Liver (tissue), 9 donors: ENCODE data around the gene SPSB1. TPM values are rescaled to one million over a fixed set of nuclear protein-coding genes. Genes with fewer than 3 reads are reported as not detected.

Source experiments
- DNase-seq: peaks from one replicate; pipeline ENCODE4 v3.0.0-alpha.2; 2017; ENCODE audit warnings: low spot score
- H3K27ac ChIP-seq, 2 donors: one replicate each; pipeline ENCODE4 v1.7.0; 2013; ENCODE audit warnings: inconsistent platforms in 2 of 2, low read length in 2 of 2, control low read depth in 1 of 2, low read depth in 1 of 2, mild to moderate bottlenecking in 1 of 2
- H3K27me3 ChIP-seq, 4 donors: one replicate each; pipeline versions ENCODE4 v1.6.1 to v1.7.0; 2013; ENCODE audit warnings: low read length in 3 of 4, inconsistent platforms in 1 of 4, mild to moderate bottlenecking in 1 of 4, moderate library complexity in 1 of 4; ENCODE audit not compliant: control insufficient read depth in 4 of 4, insufficient read depth in 4 of 4
- H3K36me3 ChIP-seq, 4 donors: one replicate each; pipeline versions ENCODE4 v1.6.1 to v1.7.0; 2013; ENCODE audit warnings: low read length in 3 of 4, mild to moderate bottlenecking in 3 of 4, low read depth in 1 of 4, moderate library complexity in 1 of 4; ENCODE audit not compliant: control insufficient read depth in 4 of 4, insufficient read depth in 3 of 4
- H3K4me1 ChIP-seq, 4 donors: one replicate each; pipeline versions ENCODE4 v1.6.1 to v1.7.0; 2013; ENCODE audit warnings: low read length in 3 of 4, mild to moderate bottlenecking in 3 of 4, moderate library complexity in 1 of 4; ENCODE audit not compliant: control insufficient read depth in 4 of 4, insufficient read depth in 4 of 4
- H3K4me3 ChIP-seq, 3 donors: one replicate each; pipeline versions ENCODE4 v1.6.1 to v1.7.0; 2013; ENCODE audit warnings: low read length in 3 of 3, control low read depth in 1 of 3, low read depth in 1 of 3, mild to moderate bottlenecking in 1 of 3
- H3K9ac ChIP-seq, 2 donors: one replicate each; pipeline ENCODE4 v1.7.0; 2013; ENCODE audit warnings: low read length in 2 of 2, mild to moderate bottlenecking in 2 of 2, moderate library complexity in 2 of 2, control low read depth in 1 of 2, low read depth in 1 of 2
- H3K9me3 ChIP-seq, 4 donors: one replicate each; pipeline versions ENCODE4 v1.6.1 to v1.7.0; 2013; ENCODE audit warnings: low read length in 3 of 4; ENCODE audit not compliant: control insufficient read depth in 4 of 4
- EGR1 ChIP-seq, 2 donors: IDR thresholded peaks; 2 replicates each; pipeline ENCODE4 v1.6.1; 2016 to 2018; ENCODE audit warnings: antibody characterized with exemption in 2 of 2, low read depth in 2 of 2
- FOXA1 ChIP-seq: IDR thresholded peaks from 2 replicates; pipeline ENCODE4 v1.6.1; 2016; ENCODE audit warnings: antibody characterized with exemption
- FOXA2 ChIP-seq: IDR thresholded peaks from 2 replicates; pipeline ENCODE4 v1.6.1; 2016; ENCODE audit warnings: antibody characterized with exemption
- GABPA ChIP-seq, 2 donors: IDR thresholded peaks in 1 of 2; conservative IDR thresholded peaks in 1 of 2; 2 replicates each; pipeline ENCODE4 v1.6.1; 2016; ENCODE audit warnings: antibody characterized with exemption in 2 of 2, mild to moderate bottlenecking in 1 of 2, moderate library complexity in 1 of 2
- HNF4A ChIP-seq, 2 donors: conservative IDR thresholded peaks; 2 replicates each; pipeline ENCODE4 v1.6.1; 2016; ENCODE audit warnings: antibody characterized with exemption in 2 of 2, mild to moderate bottlenecking in 2 of 2
- HNF4G ChIP-seq: IDR thresholded peaks from 2 replicates; pipeline ENCODE4 v1.6.1; 2016; ENCODE audit warnings: antibody characterized with exemption
- NR2F2 ChIP-seq: IDR thresholded peaks from 2 replicates; pipeline ENCODE4 v1.6.1; 2016; ENCODE audit warnings: antibody characterized with exemption
- RAD21 ChIP-seq, 2 donors: IDR thresholded peaks; 2 replicates each; pipeline ENCODE4 v1.6.1; 2016; ENCODE audit warnings: antibody characterized with exemption in 2 of 2, mild to moderate bottlenecking in 2 of 2
- RXRA ChIP-seq, 2 donors: IDR thresholded peaks; 2 replicates each; pipeline ENCODE4 v1.6.1; 2017 to 2018; ENCODE audit warnings: antibody characterized with exemption in 2 of 2, mild to moderate bottlenecking in 1 of 2
- SP1 ChIP-seq: IDR thresholded peaks from 2 replicates; pipeline ENCODE4 v1.6.1; 2018; ENCODE audit warnings: antibody characterized with exemption, mild to moderate bottlenecking
- TAF1 ChIP-seq: conservative IDR thresholded peaks from 2 replicates; pipeline ENCODE4 v1.6.1; 2016; ENCODE audit warnings: antibody characterized with exemption, mild to moderate bottlenecking
- YY1 ChIP-seq: IDR thresholded peaks from 2 replicates; pipeline ENCODE4 v1.6.1; 2016; ENCODE audit warnings: antibody characterized with exemption, mild to moderate bottlenecking
- WGBS: extraction: QIAGEN DNeasy Blood & Tissue Kit; methylation state at CpG from one replicate; pipeline ENCODE4 v1.1.7; 2013; 5-methylcytosine and 5-hydroxymethylcytosine counted together
- polyA plus RNA-seq, 2 donors: library from polyadenylated mRNA; stranded (reverse) in 1 of 2; unstranded in 1 of 2; fragments of 200-250 nt in 1 of 2; fragments of >200 nt in 1 of 2; fragmentation: Nextera tagmentation in 1 of 2; extraction: Ambion mirVana in 1 of 2; gene quantifications; one replicate each; pipeline versions ENCODE4 v1.2.1 to v1.2.3, GENCODE V29; 2013 to 2015
- total RNA-seq, 2 donors: library from RNA; depleted of rRNA; stranded (reverse); fragments of >200 nt; gene quantifications; one replicate each; pipeline ENCODE4 v1.2.3, GENCODE V29; 2014
- TF ChIP-seq, protein P1 (sequence below): IDR thresholded peaks from 2 replicates; pipeline ENCODE4 v1.6.1; 2016; ENCODE audit warnings: antibody characterized with exemption
- TF ChIP-seq, protein P2 (sequence below): fragments of 150-350 bp; IDR thresholded peaks from 2 replicates; pipeline ENCODE4 v1.5.1; 2017; ENCODE audit warnings: improper control_type of control experiment, low read depth, low read length; ENCODE audit not compliant: missing input control
- TF ChIP-seq, protein P3 (sequence below): IDR thresholded peaks from 2 replicates; pipeline ENCODE4 v1.6.1; 2016; ENCODE audit warnings: antibody characterized with exemption
- TF ChIP-seq, protein P4 (sequence below): IDR thresholded peaks from 2 replicates; pipeline ENCODE4 v1.6.1; 2016; ENCODE audit warnings: antibody characterized with exemption
- TF ChIP-seq, protein P5 (sequence below): IDR thresholded peaks from 2 replicates; pipeline ENCODE4 v1.6.1; 2016; ENCODE audit warnings: antibody characterized with exemption, mild to moderate bottlenecking
- donor health status: healthy.
- donor health status: healthy.
- donor health status: healthy.
- donor health status: healthy.
- donor health status: healthy.

The SPSB1 gene
- total and polyA plus RNA-seq, 4 donors: 4.1 to 22.6 (median 14.8) TPM

DNA sequence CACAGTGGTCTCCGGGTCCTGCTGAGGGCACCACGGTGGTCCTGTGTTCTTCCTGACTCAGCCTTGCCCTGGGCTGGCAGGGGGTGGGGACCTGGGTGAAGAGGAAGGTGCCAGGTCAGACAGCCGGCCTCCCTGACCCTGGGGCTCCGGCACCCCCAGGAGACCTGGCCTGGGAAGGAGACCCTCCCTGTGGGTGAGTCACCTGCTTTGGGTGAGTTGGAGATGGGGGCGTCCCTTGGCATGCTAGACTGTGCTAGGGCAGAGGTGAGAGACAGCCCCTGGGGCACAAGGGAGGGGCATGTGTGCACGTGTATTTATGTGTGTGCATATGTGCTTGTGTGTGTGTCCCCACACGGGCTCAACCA lies 23.4 kb downstream of the SPSB1 start:
- Histone ChIP-seq H3K9ac (no peak overlapping the region), H3K9me3 (no peaks in the 10 kb centered on the region), H3K27ac (no peak overlapping the region), H3K27me3 (no peaks in the 10 kb centered on the region), H3K4me3 (no peak overlapping the region), H3K36me3 (peaks cover 0 to 4% (median 0%) of the 10 kb centered on the region in 4 donors), H3K4me1 (no peaks in the 10 kb centered on the region)
- WGBS: 82% methylated on average over 7 of the region's 7 CpGs
- DNase-seq: no peak
- no peak for TF ChIP-seq FOXA2
- no peak for TF ChIP-seq TAF1
- TF ChIP-seq YY1: no peak
- no peak for TF ChIP-seq NR2F2
- TF ChIP-seq HNF4G: no peak
- TF ChIP-seq, protein P1, sequence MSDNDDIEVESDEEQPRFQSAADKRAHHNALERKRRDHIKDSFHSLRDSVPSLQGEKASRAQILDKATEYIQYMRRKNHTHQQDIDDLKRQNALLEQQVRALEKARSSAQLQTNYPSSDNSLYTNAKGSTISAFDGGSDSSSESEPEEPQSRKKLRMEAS: no peak
- TF ChIP-seq, protein P2, sequence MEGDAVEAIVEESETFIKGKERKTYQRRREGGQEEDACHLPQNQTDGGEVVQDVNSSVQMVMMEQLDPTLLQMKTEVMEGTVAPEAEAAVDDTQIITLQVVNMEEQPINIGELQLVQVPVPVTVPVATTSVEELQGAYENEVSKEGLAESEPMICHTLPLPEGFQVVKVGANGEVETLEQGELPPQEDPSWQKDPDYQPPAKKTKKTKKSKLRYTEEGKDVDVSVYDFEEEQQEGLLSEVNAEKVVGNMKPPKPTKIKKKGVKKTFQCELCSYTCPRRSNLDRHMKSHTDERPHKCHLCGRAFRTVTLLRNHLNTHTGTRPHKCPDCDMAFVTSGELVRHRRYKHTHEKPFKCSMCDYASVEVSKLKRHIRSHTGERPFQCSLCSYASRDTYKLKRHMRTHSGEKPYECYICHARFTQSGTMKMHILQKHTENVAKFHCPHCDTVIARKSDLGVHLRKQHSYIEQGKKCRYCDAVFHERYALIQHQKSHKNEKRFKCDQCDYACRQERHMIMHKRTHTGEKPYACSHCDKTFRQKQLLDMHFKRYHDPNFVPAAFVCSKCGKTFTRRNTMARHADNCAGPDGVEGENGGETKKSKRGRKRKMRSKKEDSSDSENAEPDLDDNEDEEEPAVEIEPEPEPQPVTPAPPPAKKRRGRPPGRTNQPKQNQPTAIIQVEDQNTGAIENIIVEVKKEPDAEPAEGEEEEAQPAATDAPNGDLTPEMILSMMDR: no peak
- TF ChIP-seq EGR1 (IDR thresholded peaks at IDR 0.05; ENCODE audit: low read depth in 2 of 2): no peak
- TF ChIP-seq, protein P3, sequence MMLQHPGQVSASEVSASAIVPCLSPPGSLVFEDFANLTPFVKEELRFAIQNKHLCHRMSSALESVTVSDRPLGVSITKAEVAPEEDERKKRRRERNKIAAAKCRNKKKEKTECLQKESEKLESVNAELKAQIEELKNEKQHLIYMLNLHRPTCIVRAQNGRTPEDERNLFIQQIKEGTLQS: no peak
- TF ChIP-seq, protein P4, sequence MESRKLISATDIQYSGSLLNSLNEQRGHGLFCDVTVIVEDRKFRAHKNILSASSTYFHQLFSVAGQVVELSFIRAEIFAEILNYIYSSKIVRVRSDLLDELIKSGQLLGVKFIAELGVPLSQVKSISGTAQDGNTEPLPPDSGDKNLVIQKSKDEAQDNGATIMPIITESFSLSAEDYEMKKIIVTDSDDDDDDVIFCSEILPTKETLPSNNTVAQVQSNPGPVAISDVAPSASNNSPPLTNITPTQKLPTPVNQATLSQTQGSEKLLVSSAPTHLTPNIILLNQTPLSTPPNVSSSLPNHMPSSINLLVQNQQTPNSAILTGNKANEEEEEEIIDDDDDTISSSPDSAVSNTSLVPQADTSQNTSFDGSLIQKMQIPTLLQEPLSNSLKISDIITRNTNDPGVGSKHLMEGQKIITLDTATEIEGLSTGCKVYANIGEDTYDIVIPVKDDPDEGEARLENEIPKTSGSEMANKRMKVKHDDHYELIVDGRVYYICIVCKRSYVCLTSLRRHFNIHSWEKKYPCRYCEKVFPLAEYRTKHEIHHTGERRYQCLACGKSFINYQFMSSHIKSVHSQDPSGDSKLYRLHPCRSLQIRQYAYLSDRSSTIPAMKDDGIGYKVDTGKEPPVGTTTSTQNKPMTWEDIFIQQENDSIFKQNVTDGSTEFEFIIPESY: no peak
- no peak for TF ChIP-seq RXRA (IDR thresholded peaks at IDR 0.05)

DNA sequence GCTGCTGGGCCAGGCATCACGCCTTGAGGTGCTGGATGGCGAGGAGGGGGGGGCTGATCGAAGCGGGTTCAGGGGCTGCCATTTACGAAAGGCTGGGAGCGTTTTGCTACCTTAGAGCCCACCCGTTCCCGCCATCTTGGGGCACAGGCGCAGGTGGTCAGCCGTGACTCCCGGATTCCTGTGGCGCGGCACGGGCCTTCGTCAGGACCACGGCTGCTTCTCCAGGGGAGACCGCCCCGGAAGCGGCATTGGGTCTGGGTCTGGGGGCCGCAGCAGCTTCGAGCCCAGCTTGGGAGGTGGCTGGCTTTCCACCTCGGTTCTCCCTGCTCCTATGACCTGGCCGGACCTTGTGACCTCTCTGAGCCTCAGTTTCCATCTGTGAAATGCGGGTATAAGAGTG lies 23.8 kb downstream of the SPSB1 start:
- H3K4me1 ChIP-seq: no peaks in the 10 kb centered on the region
- no peaks in the 10 kb centered on the region for H3K27me3 ChIP-seq
- H3K9me3 ChIP-seq: no peaks in the 10 kb centered on the region
- no peak overlapping the region for H3K9ac ChIP-seq
- no peak for DNase-seq
- peaks cover 0 to 4% (median 0%) of the 10 kb centered on the region in 4 donors for H3K36me3 ChIP-seq
- WGBS: 97% methylated on average over 24 of the region's 24 CpGs
- H3K27ac ChIP-seq: no peak overlapping the region
- TF ChIP-seq HNF4G (no peak), YY1 (no peak), RAD21 (IDR thresholded peaks at IDR 0.05) (no peak), NR2F2 (no peak), EGR1 (IDR thresholded peaks at IDR 0.05; ENCODE audit: low read depth in 2 of 2) (no peak), GABPA (IDR thresholded peaks at IDR 0.05 in 1 of 2, conservative IDR thresholded peaks at IDR 0.05 in 1 of 2) (no peak), FOXA1 (no peak), HNF4A (conservative IDR thresholded peaks at IDR 0.05) (no peak), TAF1 (no peak), SP1 (no peak)
- TF ChIP-seq, protein P4: no peak
- TF ChIP-seq, protein P2: no peak
- TF ChIP-seq, protein P5, sequence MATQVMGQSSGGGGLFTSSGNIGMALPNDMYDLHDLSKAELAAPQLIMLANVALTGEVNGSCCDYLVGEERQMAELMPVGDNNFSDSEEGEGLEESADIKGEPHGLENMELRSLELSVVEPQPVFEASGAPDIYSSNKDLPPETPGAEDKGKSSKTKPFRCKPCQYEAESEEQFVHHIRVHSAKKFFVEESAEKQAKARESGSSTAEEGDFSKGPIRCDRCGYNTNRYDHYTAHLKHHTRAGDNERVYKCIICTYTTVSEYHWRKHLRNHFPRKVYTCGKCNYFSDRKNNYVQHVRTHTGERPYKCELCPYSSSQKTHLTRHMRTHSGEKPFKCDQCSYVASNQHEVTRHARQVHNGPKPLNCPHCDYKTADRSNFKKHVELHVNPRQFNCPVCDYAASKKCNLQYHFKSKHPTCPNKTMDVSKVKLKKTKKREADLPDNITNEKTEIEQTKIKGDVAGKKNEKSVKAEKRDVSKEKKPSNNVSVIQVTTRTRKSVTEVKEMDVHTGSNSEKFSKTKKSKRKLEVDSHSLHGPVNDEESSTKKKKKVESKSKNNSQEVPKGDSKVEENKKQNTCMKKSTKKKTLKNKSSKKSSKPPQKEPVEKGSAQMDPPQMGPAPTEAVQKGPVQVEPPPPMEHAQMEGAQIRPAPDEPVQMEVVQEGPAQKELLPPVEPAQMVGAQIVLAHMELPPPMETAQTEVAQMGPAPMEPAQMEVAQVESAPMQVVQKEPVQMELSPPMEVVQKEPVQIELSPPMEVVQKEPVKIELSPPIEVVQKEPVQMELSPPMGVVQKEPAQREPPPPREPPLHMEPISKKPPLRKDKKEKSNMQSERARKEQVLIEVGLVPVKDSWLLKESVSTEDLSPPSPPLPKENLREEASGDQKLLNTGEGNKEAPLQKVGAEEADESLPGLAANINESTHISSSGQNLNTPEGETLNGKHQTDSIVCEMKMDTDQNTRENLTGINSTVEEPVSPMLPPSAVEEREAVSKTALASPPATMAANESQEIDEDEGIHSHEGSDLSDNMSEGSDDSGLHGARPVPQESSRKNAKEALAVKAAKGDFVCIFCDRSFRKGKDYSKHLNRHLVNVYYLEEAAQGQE: no peak
- H3K4me3 ChIP-seq: no peak overlapping the region
